HL-60 (cell line): ENCODE results near the gene CD36.

Experiments
- DNase-seq, 2 experiments: peaks; one replicate each; pipeline ENCODE4 v3.0.0-alpha.2; 2010 to 2020; ENCODE audit warnings: low read depth in 1 of 2, low spot score in 1 of 2
- H3K27ac ChIP-seq: fragments of 250-450 bp; sonication (Bioruptor Pico); replicated peaks from 2 replicates; pipeline ENCODE4 v1.5.1; 2020; ENCODE audit warnings: mild to moderate bottlenecking, moderate library complexity
- H3K27me3 ChIP-seq: fragments of 250-450 bp; sonication (Bioruptor Pico); 2 replicates; pipeline ENCODE4 v1.5.1; 2021; ENCODE audit warnings: mild to moderate bottlenecking, moderate library complexity; ENCODE audit not compliant: insufficient read depth, poor library complexity, severe bottlenecking
- H3K4me3 ChIP-seq: replicated peaks from 2 replicates; pipeline ENCODE4 v1.5.1; 2011; ENCODE audit warnings: mild to moderate bottlenecking, control low read depth, low read length; ENCODE audit not compliant: insufficient read depth
- GABPA ChIP-seq: IDR thresholded peaks from 2 replicates; pipeline ENCODE4 v1.6.1; 2012; ENCODE audit warnings: low read depth
- POLR2AphosphoS5 ChIP-seq: IDR thresholded peaks from 2 replicates; pipeline ENCODE4 v1.6.1; 2012; ENCODE audit warnings: low read depth
- SPI1 ChIP-seq: IDR thresholded peaks from 2 replicates; pipeline ENCODE4 v1.6.1; 2012; ENCODE audit warnings: low read depth, mild to moderate bottlenecking, borderline replicate concordance
- TF ChIP-seq, protein P1 (sequence below): IDR thresholded peaks from 2 replicates; pipeline ENCODE4 v1.6.1; 2012; ENCODE audit warnings: low read depth; ENCODE audit not compliant: insufficient replicate concordance
- TF ChIP-seq, protein P2 (sequence below): IDR thresholded peaks from one replicate; pipeline ENCODE4 v1.5.1; 2011; ENCODE audit warnings: low read length, control low read depth, inconsistent platforms; ENCODE audit not compliant: insufficient read depth

Gene CD36

DNA sequence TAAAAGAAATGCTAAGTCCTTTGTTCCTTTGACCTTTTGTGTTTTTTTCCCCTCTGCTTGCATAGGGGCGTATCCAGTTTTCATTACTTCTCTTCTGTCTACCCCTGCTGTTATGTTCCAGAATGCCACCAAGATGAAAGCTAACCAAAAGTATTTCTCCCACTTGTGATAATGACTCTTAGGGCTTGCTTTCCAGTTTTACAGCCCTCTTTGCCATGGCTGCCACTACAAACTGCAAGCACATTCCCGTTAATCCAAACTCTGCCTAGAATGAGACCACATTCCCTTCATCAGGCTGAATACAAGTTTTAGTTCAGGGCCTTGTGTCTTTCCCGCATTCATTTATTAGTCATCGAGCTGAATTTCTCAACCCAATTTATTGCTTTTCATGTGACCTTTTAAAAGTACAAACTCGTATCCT is 23.6 kb upstream of the CD36 start:
- no peak for DNase-seq
- Histone ChIP-seq H3K4me3 (no peak overlapping the region), H3K27ac (no peak overlapping the region), H3K27me3 (no peaks in the 10 kb centered on the region)
- no peak for TF ChIP-seq GABPA
- TF ChIP-seq, protein P1, sequence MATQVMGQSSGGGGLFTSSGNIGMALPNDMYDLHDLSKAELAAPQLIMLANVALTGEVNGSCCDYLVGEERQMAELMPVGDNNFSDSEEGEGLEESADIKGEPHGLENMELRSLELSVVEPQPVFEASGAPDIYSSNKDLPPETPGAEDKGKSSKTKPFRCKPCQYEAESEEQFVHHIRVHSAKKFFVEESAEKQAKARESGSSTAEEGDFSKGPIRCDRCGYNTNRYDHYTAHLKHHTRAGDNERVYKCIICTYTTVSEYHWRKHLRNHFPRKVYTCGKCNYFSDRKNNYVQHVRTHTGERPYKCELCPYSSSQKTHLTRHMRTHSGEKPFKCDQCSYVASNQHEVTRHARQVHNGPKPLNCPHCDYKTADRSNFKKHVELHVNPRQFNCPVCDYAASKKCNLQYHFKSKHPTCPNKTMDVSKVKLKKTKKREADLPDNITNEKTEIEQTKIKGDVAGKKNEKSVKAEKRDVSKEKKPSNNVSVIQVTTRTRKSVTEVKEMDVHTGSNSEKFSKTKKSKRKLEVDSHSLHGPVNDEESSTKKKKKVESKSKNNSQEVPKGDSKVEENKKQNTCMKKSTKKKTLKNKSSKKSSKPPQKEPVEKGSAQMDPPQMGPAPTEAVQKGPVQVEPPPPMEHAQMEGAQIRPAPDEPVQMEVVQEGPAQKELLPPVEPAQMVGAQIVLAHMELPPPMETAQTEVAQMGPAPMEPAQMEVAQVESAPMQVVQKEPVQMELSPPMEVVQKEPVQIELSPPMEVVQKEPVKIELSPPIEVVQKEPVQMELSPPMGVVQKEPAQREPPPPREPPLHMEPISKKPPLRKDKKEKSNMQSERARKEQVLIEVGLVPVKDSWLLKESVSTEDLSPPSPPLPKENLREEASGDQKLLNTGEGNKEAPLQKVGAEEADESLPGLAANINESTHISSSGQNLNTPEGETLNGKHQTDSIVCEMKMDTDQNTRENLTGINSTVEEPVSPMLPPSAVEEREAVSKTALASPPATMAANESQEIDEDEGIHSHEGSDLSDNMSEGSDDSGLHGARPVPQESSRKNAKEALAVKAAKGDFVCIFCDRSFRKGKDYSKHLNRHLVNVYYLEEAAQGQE, result no peak
- no peak for TF ChIP-seq POLR2AphosphoS5
- TF ChIP-seq, protein P2, sequence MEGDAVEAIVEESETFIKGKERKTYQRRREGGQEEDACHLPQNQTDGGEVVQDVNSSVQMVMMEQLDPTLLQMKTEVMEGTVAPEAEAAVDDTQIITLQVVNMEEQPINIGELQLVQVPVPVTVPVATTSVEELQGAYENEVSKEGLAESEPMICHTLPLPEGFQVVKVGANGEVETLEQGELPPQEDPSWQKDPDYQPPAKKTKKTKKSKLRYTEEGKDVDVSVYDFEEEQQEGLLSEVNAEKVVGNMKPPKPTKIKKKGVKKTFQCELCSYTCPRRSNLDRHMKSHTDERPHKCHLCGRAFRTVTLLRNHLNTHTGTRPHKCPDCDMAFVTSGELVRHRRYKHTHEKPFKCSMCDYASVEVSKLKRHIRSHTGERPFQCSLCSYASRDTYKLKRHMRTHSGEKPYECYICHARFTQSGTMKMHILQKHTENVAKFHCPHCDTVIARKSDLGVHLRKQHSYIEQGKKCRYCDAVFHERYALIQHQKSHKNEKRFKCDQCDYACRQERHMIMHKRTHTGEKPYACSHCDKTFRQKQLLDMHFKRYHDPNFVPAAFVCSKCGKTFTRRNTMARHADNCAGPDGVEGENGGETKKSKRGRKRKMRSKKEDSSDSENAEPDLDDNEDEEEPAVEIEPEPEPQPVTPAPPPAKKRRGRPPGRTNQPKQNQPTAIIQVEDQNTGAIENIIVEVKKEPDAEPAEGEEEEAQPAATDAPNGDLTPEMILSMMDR, result no peak
- no peak for TF ChIP-seq SPI1

DNA sequence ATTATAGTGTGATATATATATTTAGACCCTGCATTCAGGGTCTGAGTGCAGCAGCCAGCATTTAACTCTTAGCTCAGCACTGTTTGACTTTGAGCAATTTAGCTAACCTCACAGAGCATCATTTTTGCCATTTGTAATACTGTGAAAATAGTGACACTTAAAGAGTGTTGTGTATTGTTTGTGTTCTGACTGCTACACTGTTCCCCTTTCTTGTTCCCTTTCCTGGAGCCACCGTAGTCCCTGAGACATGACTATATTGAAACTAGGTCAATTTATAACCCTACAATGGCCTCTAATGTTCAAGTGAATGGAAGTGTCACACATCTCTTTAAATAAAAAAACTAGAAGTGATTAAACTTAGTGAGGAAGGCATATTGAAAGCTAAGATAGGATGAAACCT is 20.3 kb upstream of the CD36 start:
- H3K27me3 ChIP-seq, result no peaks in the 10 kb centered on the region
- no peak for TF ChIP-seq POLR2AphosphoS5
- TF ChIP-seq SPI1, result peak; percentile 54
- no peak for TF ChIP-seq GABPA
- TF ChIP-seq, protein P2, result no peak
- TF ChIP-seq, protein P1, result no peak
- DNase-seq, result peak; percentile 6 to 29
- no peak overlapping the region for H3K4me3 ChIP-seq
- no peak overlapping the region for H3K27ac ChIP-seq

DNA sequence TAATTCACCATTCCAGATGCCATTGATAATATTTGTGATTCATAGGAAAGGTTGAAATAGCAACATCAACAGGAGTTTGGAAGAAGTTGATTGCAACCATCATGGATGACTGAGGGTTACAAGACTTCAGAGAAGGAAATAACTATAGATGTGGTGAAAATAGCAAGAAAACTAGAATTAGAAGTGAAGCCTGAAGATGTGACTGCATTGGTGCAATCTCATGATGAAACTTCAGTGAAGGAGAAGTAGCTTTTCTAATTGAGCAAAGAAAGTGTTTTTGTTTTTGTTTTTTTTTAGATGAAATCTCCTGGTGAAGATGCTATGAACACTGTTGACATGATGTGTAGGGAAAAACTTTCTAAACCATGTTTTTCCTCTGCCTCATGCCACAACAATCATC is 18.7 kb upstream of the CD36 start:
- H3K4me3 ChIP-seq, result no peak overlapping the region
- no peak for DNase-seq
- H3K27ac ChIP-seq, result no peak overlapping the region
- TF ChIP-seq SPI1 (no peak), POLR2AphosphoS5 (no peak), GABPA (no peak)
- TF ChIP-seq, protein P1, result no peak
- TF ChIP-seq, protein P2, result no peak
- no peaks in the 10 kb centered on the region for H3K27me3 ChIP-seq
